ENCODE results near the gene TIE1. TPM values are rescaled to one million over a fixed set of nuclear protein-coding genes. Genes with fewer than 3 reads are reported as not detected.

The TIE1 gene
- total RNA-seq, 2 experiments from 2014 or later = 0.15 to 0.66 TPM

GRCh38 chr1:43271186-43272118 lies 29.3 kb upstream of the TIE1 start:
- no peak for DNase-seq (ENCODE audit: low spot score)
- Histone ChIP-seq H3K9me3 (ENCODE audit: low read length) (no peaks in the 10 kb centered on the region), H3K27ac (ENCODE audit: low read depth, low read length, poor library complexity, severe bottlenecking) (no peak overlapping the region), H3K36me3 (ENCODE audit: insufficient read depth, low read length) (no peaks in the 10 kb centered on the region), H3K4me3 (ENCODE audit: low read depth, low read length, poor library complexity, severe bottlenecking) (no peak overlapping the region), H3K4me1 (ENCODE audit: insufficient read depth, low read length, poor library complexity, severe bottlenecking) (peaks cover 10% of the 10 kb centered on the region), H3K4me2 (ENCODE audit: low read length) (no peak overlapping the region; the same call in 1 of the 2 replicates), H3K9me2 (ENCODE audit: insufficient read depth, low read length) (no peaks in the 10 kb centered on the region), H2AFZ (ENCODE audit: low read length) (no peak overlapping the region), H3K79me2 (ENCODE audit: insufficient read depth, low read depth, low read length) (no peaks in the 10 kb centered on the region), H4K20me1 (ENCODE audit: insufficient read depth, low read length) (no peaks in the 10 kb centered on the region)
- intact Hi-C loops (cut with micrococcal nuclease; ENCODE audit: unreplicated experiment) = no loop called here
- CTCF ChIA-PET (ENCODE audit: unreplicated experiment) = no interaction called here
- POLR2A ChIA-PET = no interaction called here
- BruUV-seq (replicated peaks) = no TSS peak
- TF ChIP-seq CTCF (conservative IDR thresholded peaks at IDR 0.05; ENCODE audit: low read length) (no peak), EZH2phosphoT487 (IDR thresholded peaks at IDR 0.05; ENCODE audit: borderline replicate concordance, low read depth, low read length) (no peak)

- ChIA-PET CTCF (ENCODE audit: unreplicated experiment) (no interaction called here), POLR2A (no interaction called here)
- no peak overlapping the region for H3K4me3 ChIP-seq (ENCODE audit: low read depth, low read length, poor library complexity, severe bottlenecking)
- no TSS peak for BruUV-seq (replicated peaks)
- H3K36me3 ChIP-seq (ENCODE audit: insufficient read depth, low read length) = no peaks in the 10 kb centered on the region
- peaks cover 10% of the 10 kb centered on the region for H3K4me1 ChIP-seq (ENCODE audit: insufficient read depth, low read length, poor library complexity, severe bottlenecking)
- H3K4me2 ChIP-seq (ENCODE audit: low read length) = no peak overlapping the region
- no peak overlapping the region for H2AFZ ChIP-seq (ENCODE audit: low read length)
- no peak for TF ChIP-seq EZH2phosphoT487 (IDR thresholded peaks at IDR 0.05; ENCODE audit: borderline replicate concordance, low read depth, low read length)
- no peak for TF ChIP-seq CTCF (conservative IDR thresholded peaks at IDR 0.05; ENCODE audit: low read length)
- no peaks in the 10 kb centered on the region for H3K9me3 ChIP-seq (ENCODE audit: low read length)
- no peak for DNase-seq (ENCODE audit: low spot score)
- no peaks in the 10 kb centered on the region for H3K9me2 ChIP-seq (ENCODE audit: insufficient read depth, low read length)
- no peaks in the 10 kb centered on the region for H3K79me2 ChIP-seq (ENCODE audit: insufficient read depth, low read depth, low read length)
- no peaks in the 10 kb centered on the region for H4K20me1 ChIP-seq (ENCODE audit: insufficient read depth, low read length)
- no peak overlapping the region for H3K27ac ChIP-seq (ENCODE audit: low read depth, low read length, poor library complexity, severe bottlenecking)
- intact Hi-C loops (cut with micrococcal nuclease; ENCODE audit: unreplicated experiment) = no loop called here
Measured at GRCh38 chr1:43272161-43272560, 28.6 kb upstream of the TIE1 start.
